NCI-H187 treated with DMSO at 0.1 percent for 48 hours (cell line): ENCODE data around the gene CFAP298.
"Not testable (repeated sequence)": the region's sequence is repeated elsewhere in the genome, so short reads cannot be mapped to it uniquely, and the experiment has no call there.

ENCODE experiments used
- DNase-seq: peaks from one replicate; lab custom pipeline; 2025; lab: John Stamatoyannopoulos, UW

The CFAP298 gene

GRCh38 chr21:32566741-32567389 lies 45.3 kb downstream of the CFAP298 start:
- no peak for DNase-seq

- DNase-seq: no peak
Measured at GRCh38 chr21:32565856-32566465, 46.2 kb downstream of the CFAP298 start.

GRCh38 chr21:32562915-32563314 lies 49.3 kb downstream of the CFAP298 start:
- DNase-seq: no peak

GRCh38 chr21:32562426-32562825 lies 49.8 kb downstream of the CFAP298 start:
- no peak for DNase-seq

GRCh38 chr21:32561476-32561875 lies 50.7 kb downstream of the CFAP298 start:
- not testable (repeated sequence) for DNase-seq

- DNase-seq: no peak
Measured at GRCh38 chr21:32560896-32561295, 51.3 kb downstream of the CFAP298 start.

GRCh38 chr21:32559006-32559610 lies 53.1 kb downstream of the CFAP298 start:
- no peak for DNase-seq

GRCh38 chr21:32558106-32558505 lies 54.1 kb downstream of the CFAP298 start:
- DNase-seq: no peak

- DNase-seq: no peak
Measured at GRCh38 chr21:32554832-32555638, 57.1 kb downstream of the CFAP298 start.

- no peak for DNase-seq
Measured at GRCh38 chr21:32549886-32550285, 62.3 kb downstream of the CFAP298 start.

- DNase-seq: no peak
Measured at GRCh38 chr21:32549440-32549839, 62.7 kb downstream of the CFAP298 start.
